HEK293 (cell line): ENCODE data around the gene CATSPERE.
A peak's percentile ranks its signal among the peaks of the same experiment; 100 is the strongest.

Source experiments
- AEBP2 ChIP-seq: fragments of 450-650 bp; formaldehyde crosslinking; IDR thresholded peaks from 2 replicates; pipeline ENCODE4 v1.5.1; 2016; ENCODE audit warnings: missing biosample characterization, missing genetic modification characterization, borderline replicate concordance
- GLIS1 ChIP-seq: fragments of 450-650 bp; formaldehyde crosslinking; IDR thresholded peaks from 2 replicates; pipeline ENCODE4 v1.5.1; 2016; ENCODE audit warnings: missing biosample characterization, missing genetic modification characterization
- GLIS2 ChIP-seq: fragments of 450-650 bp; formaldehyde crosslinking; IDR thresholded peaks from 2 replicates; pipeline ENCODE4 v1.5.1; 2016; ENCODE audit warnings: missing biosample characterization, missing genetic modification characterization
- INSM2 ChIP-seq: fragments of 450-650 bp; formaldehyde crosslinking; IDR thresholded peaks from 2 replicates; pipeline ENCODE4 v1.5.1; 2016; ENCODE audit warnings: missing biosample characterization, missing genetic modification characterization
- PRDM10 ChIP-seq: fragments of 450-650 bp; formaldehyde crosslinking; IDR thresholded peaks from 2 replicates; pipeline ENCODE4 v1.5.1; 2016; ENCODE audit warnings: missing biosample characterization, missing genetic modification characterization
- SP2 ChIP-seq: fragments of 450-650 bp; formaldehyde crosslinking; IDR thresholded peaks from 2 replicates; pipeline ENCODE4 v1.5.1; 2016; ENCODE audit warnings: missing biosample characterization, missing genetic modification characterization
- ZFP41 ChIP-seq: fragments of 450-650 bp; formaldehyde crosslinking; IDR thresholded peaks from 2 replicates; pipeline ENCODE4 v1.5.1; 2016; ENCODE audit warnings: missing biosample characterization, missing genetic modification characterization, borderline replicate concordance
- ZNF24 ChIP-seq: fragments of 450-650 bp; formaldehyde crosslinking; IDR thresholded peaks from 2 replicates; pipeline ENCODE4 v1.5.1; 2016; ENCODE audit warnings: missing biosample characterization, missing genetic modification characterization
- ZNF518A ChIP-seq: fragments of 450-650 bp; formaldehyde crosslinking; conservative IDR thresholded peaks from 2 replicates; pipeline ENCODE4 v1.5.1; 2016; ENCODE audit warnings: low read depth, missing biosample characterization, missing genetic modification characterization
- ZNF549 ChIP-seq: fragments of 450-650 bp; IDR thresholded peaks from 2 replicates; pipeline ENCODE4 v1.5.1; 2018; ENCODE audit warnings: missing biosample characterization, missing genetic modification characterization, mild to moderate bottlenecking, inconsistent platforms, moderate library complexity
- ZNF561 ChIP-seq: fragments of 450-650 bp; IDR thresholded peaks from 2 replicates; pipeline ENCODE4 v1.5.1; 2018; ENCODE audit warnings: missing biosample characterization, missing genetic modification characterization, borderline replicate concordance
- ZNF610 ChIP-seq: fragments of 450-650 bp; formaldehyde crosslinking; IDR thresholded peaks from 2 replicates; pipeline ENCODE4 v1.5.1; 2016; ENCODE audit warnings: missing biosample characterization, missing genetic modification characterization, borderline replicate concordance
- ZSCAN16 ChIP-seq: fragments of 450-650 bp; formaldehyde crosslinking; IDR thresholded peaks from 2 replicates; pipeline ENCODE4 v1.5.1; 2016; ENCODE audit warnings: missing biosample characterization, missing genetic modification characterization
- ZSCAN5A ChIP-seq: fragments of 450-650 bp; formaldehyde crosslinking; IDR thresholded peaks from 2 replicates; pipeline ENCODE4 v1.5.1; 2016; ENCODE audit warnings: missing biosample characterization, missing genetic modification characterization
- TF ChIP-seq, protein P1 (sequence below): fragments of 450-650 bp; formaldehyde crosslinking; conservative IDR thresholded peaks from 2 replicates; pipeline ENCODE4 v1.5.1; 2016; ENCODE audit warnings: low read depth, missing biosample characterization, missing genetic modification characterization
- TF ChIP-seq, protein P2 (sequence below): sonication (generic); formaldehyde crosslinking; IDR thresholded peaks from 2 replicates; pipeline ENCODE4 v1.8.1; 2022; ENCODE audit warnings: mild to moderate bottlenecking, moderate library complexity, missing genetic modification reagents

Gene CATSPERE

DNA sequence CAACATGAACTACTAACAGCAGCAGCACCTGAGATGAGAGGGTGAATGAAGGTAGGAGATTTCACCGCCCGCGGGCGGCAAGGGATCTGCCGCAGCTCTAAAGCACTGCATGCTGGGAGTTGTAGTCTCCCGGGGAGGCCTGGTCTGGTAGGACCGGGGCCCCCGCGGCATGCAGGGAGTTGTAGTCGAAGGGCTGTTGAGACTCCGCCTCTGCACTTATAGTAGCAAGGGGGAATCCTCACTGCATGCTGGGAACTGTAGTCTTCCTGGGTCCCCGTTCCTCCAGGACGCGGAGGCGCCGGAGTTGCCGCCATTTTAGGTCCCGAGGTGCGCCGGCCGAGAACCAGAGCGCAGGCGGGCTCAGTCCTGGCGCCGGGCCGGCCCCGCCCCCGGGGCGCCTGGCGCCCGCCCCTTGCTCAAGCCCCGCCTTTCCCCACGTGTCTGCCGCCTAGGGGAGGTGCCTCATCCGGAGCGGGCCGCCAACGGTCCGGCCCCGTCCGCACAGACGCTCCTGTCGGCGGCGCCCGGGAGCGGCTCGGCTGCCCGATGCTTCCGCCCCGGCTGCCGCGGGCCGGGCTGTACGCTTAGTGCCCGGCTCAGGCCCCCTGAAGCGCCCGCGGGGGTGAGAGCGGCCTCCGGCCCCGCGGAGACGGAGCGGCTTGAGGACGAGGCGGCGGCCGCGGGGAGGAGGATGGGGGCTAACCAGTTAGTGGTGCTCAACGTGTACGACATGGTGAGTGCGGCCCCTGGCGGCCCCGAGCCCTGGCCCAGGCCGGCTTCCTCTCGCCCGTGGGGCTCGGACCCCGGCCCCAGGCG, 191.8 kb downstream of the CATSPERE start, which contains the start of gene DESI2 (continued):
- TF ChIP-seq ZSCAN5A (tag by site-specific recombination) (0 out of 2 replicates have a peak, but pooled peaks have one; percentile 18), GLIS1 (peak; percentile 38; the same call in 1 of the 2 replicates), ZSCAN16 (tag by site-specific recombination) (0 out of 2 replicates have a peak, but pooled peaks have one; percentile 67), ZFP41 (tag by site-specific recombination) (no peak), INSM2 (tag by site-specific recombination) (peak; percentile 53; the same call in 1 of the 2 replicates), ZNF549 (tag by site-specific recombination) (0 out of 2 replicates have a peak, but pooled peaks have one; percentile 55), GLIS2 (tag by site-specific recombination) (peak; percentile 94), ZNF24 (tag by site-specific recombination) (peak; percentile 17; the same call in 1 of the 2 replicates), AEBP2 (tag by site-specific recombination) (no peak), SP2 (peak; percentile 71), ZNF561 (peak; percentile 97), ZNF610 (tag by site-specific recombination) (peak; percentile 70; the same call in 1 of the 2 replicates), PRDM10 (tag by site-specific recombination) (peak; percentile 64), ZNF518A (peak; percentile 57; the same call in 1 of the 2 replicates)
- TF ChIP-seq, protein P1, sequence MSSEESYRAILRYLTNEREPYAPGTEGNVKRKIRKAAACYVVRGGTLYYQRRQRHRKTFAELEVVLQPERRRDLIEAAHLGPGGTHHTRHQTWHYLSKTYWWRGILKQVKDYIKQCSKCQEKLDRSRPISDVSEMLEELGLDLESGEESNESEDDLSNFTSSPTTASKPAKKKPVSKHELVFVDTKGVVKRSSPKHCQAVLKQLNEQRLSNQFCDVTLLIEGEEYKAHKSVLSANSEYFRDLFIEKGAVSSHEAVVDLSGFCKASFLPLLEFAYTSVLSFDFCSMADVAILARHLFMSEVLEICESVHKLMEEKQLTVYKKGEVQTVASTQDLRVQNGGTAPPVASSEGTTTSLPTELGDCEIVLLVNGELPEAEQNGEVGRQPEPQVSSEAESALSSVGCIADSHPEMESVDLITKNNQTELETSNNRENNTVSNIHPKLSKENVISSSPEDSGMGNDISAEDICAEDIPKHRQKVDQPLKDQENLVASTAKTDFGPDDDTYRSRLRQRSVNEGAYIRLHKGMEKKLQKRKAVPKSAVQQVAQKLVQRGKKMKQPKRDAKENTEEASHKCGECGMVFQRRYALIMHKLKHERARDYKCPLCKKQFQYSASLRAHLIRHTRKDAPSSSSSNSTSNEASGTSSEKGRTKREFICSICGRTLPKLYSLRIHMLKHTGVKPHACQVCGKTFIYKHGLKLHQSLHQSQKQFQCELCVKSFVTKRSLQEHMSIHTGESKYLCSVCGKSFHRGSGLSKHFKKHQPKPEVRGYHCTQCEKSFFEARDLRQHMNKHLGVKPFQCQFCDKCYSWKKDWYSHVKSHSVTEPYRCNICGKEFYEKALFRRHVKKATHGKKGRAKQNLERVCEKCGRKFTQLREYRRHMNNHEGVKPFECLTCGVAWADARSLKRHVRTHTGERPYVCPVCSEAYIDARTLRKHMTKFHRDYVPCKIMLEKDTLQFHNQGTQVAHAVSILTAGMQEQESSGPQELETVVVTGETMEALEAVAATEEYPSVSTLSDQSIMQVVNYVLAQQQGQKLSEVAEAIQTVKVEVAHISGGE (tag by site-specific recombination), result peak; percentile 94
- TF ChIP-seq, protein P2, sequence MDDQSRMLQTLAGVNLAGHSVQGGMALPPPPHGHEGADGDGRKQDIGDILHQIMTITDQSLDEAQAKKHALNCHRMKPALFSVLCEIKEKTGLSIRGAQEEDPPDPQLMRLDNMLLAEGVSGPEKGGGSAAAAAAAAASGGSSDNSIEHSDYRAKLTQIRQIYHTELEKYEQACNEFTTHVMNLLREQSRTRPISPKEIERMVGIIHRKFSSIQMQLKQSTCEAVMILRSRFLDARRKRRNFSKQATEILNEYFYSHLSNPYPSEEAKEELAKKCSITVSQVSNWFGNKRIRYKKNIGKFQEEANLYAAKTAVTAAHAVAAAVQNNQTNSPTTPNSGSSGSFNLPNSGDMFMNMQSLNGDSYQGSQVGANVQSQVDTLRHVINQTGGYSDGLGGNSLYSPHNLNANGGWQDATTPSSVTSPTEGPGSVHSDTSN (CRISPR knock-in tag), result peak; percentile 87
